Adrenal gland (tissue), 5 donors: ENCODE measurements around the gene NSUN6.

Source experiments
- CTCF ChIP-seq, 6 experiments: fragments of 450-650 bp in 4 of 6; fragments of 200-600 bp in 2 of 6; sonication (generic) in 1 of 6; IDR thresholded peaks; 1 replicate in 5 of 6; 2 replicates in 1 of 6; pipeline versions ENCODE4 v1.5.1 to v1.8.0; 2016 to 2021; ENCODE audit warnings: antibody characterized with exemption in 6 of 6, mild to moderate bottlenecking in 2 of 6, moderate library complexity in 1 of 6
- POLR2A ChIP-seq, 2 donors: fragments of 450-650 bp; IDR thresholded peaks; one replicate each; pipeline ENCODE4 v1.6.1; 2017; ENCODE audit warnings: antibody characterized with exemption in 2 of 2, mild to moderate bottlenecking in 2 of 2, moderate library complexity in 1 of 2
- donor health status: DM: no; HTN: no; CAD: no.

GRCh38 chr10:18545621-18546305 is 105.6 kb downstream of the NSUN6 start:
- TF ChIP-seq CTCF (IDR thresholded peaks at IDR 0.05) (no peak), POLR2A (IDR thresholded peaks at IDR 0.05) (no peak)
